ENCODE results near the gene GMPR.

GRCh38 chr6:16318538-16318937, 80.2 kb downstream of the GMPR start:
- TF ChIP-seq CTCF (IDR thresholded peaks at IDR 0.05) (no peak), ZFX (IDR thresholded peaks at IDR 0.05; ENCODE audit: borderline replicate concordance) (no peak)
